ENCODE data around the gene TAOK1.

DNA sequence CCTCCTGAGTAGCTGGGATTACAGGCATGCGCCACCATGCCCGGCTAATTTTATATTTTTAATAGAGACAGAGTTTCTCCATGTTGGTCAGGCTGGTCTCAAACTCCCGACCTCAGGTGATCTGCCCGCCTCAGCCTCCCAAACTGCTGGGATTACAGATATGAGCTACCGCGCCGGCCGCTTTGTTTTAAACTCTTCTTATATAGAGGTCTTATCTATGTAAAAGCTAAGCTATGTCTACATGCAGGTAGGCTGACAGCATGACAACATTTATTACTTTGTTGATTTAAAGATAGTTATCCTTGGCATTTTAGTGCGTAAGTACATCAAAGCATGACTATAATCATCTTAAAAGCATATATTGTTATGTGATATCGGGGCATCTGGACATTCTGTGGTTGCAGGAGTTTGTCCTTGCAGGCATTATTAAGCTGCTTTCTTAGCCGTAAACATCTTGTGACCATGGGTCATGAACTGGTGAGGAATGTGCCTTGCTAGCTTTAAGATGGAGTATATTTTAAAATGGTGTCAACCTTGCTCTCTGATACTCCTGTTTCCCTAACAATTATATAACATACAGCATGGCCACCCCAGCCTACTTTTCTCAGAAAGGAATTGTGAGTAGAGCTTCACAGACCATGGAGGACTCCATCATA, 45.8 kb upstream of the TAOK1 start:
- TF ChIP-seq, protein P1, sequence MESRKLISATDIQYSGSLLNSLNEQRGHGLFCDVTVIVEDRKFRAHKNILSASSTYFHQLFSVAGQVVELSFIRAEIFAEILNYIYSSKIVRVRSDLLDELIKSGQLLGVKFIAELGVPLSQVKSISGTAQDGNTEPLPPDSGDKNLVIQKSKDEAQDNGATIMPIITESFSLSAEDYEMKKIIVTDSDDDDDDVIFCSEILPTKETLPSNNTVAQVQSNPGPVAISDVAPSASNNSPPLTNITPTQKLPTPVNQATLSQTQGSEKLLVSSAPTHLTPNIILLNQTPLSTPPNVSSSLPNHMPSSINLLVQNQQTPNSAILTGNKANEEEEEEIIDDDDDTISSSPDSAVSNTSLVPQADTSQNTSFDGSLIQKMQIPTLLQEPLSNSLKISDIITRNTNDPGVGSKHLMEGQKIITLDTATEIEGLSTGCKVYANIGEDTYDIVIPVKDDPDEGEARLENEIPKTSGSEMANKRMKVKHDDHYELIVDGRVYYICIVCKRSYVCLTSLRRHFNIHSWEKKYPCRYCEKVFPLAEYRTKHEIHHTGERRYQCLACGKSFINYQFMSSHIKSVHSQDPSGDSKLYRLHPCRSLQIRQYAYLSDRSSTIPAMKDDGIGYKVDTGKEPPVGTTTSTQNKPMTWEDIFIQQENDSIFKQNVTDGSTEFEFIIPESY (IDR thresholded peaks at IDR 0.05; ENCODE audit: extremely low read depth, insufficient replicate concordance, low read length), result no peak
- no peak for TF ChIP-seq SIN3A (IDR thresholded peaks at IDR 0.05; ENCODE audit: low read depth)
- TF ChIP-seq, protein P2, sequence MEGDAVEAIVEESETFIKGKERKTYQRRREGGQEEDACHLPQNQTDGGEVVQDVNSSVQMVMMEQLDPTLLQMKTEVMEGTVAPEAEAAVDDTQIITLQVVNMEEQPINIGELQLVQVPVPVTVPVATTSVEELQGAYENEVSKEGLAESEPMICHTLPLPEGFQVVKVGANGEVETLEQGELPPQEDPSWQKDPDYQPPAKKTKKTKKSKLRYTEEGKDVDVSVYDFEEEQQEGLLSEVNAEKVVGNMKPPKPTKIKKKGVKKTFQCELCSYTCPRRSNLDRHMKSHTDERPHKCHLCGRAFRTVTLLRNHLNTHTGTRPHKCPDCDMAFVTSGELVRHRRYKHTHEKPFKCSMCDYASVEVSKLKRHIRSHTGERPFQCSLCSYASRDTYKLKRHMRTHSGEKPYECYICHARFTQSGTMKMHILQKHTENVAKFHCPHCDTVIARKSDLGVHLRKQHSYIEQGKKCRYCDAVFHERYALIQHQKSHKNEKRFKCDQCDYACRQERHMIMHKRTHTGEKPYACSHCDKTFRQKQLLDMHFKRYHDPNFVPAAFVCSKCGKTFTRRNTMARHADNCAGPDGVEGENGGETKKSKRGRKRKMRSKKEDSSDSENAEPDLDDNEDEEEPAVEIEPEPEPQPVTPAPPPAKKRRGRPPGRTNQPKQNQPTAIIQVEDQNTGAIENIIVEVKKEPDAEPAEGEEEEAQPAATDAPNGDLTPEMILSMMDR (IDR thresholded peaks at IDR 0.05 in 2 of 3, conservative IDR thresholded peaks at IDR 0.05 in 1 of 3; ENCODE audit: borderline replicate concordance in 1 of 3, insufficient read depth in 1 of 3, low read depth in 2 of 3, low read length in 2 of 3), result no peak
- TF ChIP-seq ELF1 (IDR thresholded peaks at IDR 0.05; ENCODE audit: borderline replicate concordance, low read depth), result no peak
- no peak for TF ChIP-seq SP1 (IDR thresholded peaks at IDR 0.05; ENCODE audit: low read depth)
- no peak for TF ChIP-seq POLR2A (IDR thresholded peaks at IDR 0.05; ENCODE audit: borderline replicate concordance, extremely low read depth, insufficient read depth, insufficient read length)

Measured in HCT116 (cell line).